ENCODE results near the gene CREG2. TPM values are rescaled to one million over a fixed set of nuclear protein-coding genes. Genes with fewer than 3 reads are reported as not detected.

The CREG2 gene
- total and polyA plus RNA-seq, 8 donors: 0.05 to 0.37 TPM; not detected in 6

- no peaks in the 10 kb centered on the region for H3K27me3 ChIP-seq
- WGBS, 5 donors: 86 to 91% (median 88%) methylated on average over 18 to 20 of the region's 20 CpGs
- intact Hi-C loops (cut with DNase I; ENCODE audit: low total_unique reads): no loop called here
- H3K9me3 ChIP-seq: no peaks in the 10 kb centered on the region
- no peak overlapping the region for H3K4me3 ChIP-seq
- no peak overlapping the region for H3K27ac ChIP-seq
- DNase-seq: no peak
- no peak for TF ChIP-seq CTCF (IDR thresholded peaks at IDR 0.05)
- no peak for TF ChIP-seq POLR2AphosphoS5 (IDR thresholded peaks at IDR 0.05)
- TF ChIP-seq EP300 (IDR thresholded peaks at IDR 0.05): no peak
- no peak for TF ChIP-seq POLR2A (IDR thresholded peaks at IDR 0.05)
- H3K4me1 ChIP-seq: peaks cover 0 to 9% (median 0%) of the 10 kb centered on the region in 4 donors
- no peaks in the 10 kb centered on the region for H3K36me3 ChIP-seq
These were observed 45.3 kb upstream of the CREG2 start for GRCh38 chr2:101432411-101433181.

DNA sequence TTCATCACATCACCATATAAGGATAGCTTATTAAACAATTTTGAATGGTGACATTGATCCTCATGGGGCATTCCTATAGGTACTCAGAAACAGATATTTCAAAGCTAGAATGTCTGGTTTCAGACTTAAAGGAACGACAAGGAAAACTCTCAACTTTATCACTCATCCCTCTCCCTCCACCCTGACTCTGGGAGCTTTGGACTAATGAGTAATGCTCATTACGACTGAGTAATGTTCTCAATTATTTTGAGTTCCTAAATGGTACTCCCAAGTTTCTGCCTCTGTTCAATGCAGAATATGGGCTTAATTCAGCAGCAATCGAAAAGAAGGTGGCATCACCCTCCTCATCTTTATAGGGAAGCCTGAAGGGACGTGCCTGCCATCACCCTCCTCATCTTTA, 44.2 kb upstream of the CREG2 start:
- no peak for DNase-seq
- H3K27ac ChIP-seq: no peak overlapping the region
- no peak for TF ChIP-seq CTCF (IDR thresholded peaks at IDR 0.05)
- TF ChIP-seq POLR2A (IDR thresholded peaks at IDR 0.05): no peak
- no peak for TF ChIP-seq EP300 (IDR thresholded peaks at IDR 0.05)
- no peak for TF ChIP-seq POLR2AphosphoS5 (IDR thresholded peaks at IDR 0.05)
- H3K4me3 ChIP-seq: no peak overlapping the region
- H3K36me3 ChIP-seq: no peaks in the 10 kb centered on the region
- 81 to 93% (median 86%) methylated on average over 4 of the region's 4 CpGs for WGBS, 5 donors
- H3K9me3 ChIP-seq: no peaks in the 10 kb centered on the region
- H3K4me1 ChIP-seq: peaks cover 0 to 9% (median 0%) of the 10 kb centered on the region in 4 donors
- no peaks in the 10 kb centered on the region for H3K27me3 ChIP-seq
- intact Hi-C loops (cut with DNase I; ENCODE audit: low total_unique reads): no loop called here

GRCh38 chr2:101430156-101430555, 42.9 kb upstream of the CREG2 start:
- Histone ChIP-seq H3K4me3 (no peak overlapping the region), H3K9me3 (no peaks in the 10 kb centered on the region), H3K27me3 (no peaks in the 10 kb centered on the region), H3K4me1 (peaks cover 0 to 3% (median 0%) of the 10 kb centered on the region in 4 donors), H3K27ac (no peak overlapping the region), H3K36me3 (no peaks in the 10 kb centered on the region)
- TF ChIP-seq CTCF (IDR thresholded peaks at IDR 0.05) (no peak), POLR2AphosphoS5 (IDR thresholded peaks at IDR 0.05) (no peak), POLR2A (IDR thresholded peaks at IDR 0.05) (no peak), EP300 (IDR thresholded peaks at IDR 0.05) (no peak)
- intact Hi-C loops (cut with DNase I; ENCODE audit: low total_unique reads): no loop called here
- whole genome bisulfite sequencing, 5 donors: 89 to 100% (median 97%) methylated on average over 2 of the region's 2 CpGs
- DNase-seq: no peak

DNA sequence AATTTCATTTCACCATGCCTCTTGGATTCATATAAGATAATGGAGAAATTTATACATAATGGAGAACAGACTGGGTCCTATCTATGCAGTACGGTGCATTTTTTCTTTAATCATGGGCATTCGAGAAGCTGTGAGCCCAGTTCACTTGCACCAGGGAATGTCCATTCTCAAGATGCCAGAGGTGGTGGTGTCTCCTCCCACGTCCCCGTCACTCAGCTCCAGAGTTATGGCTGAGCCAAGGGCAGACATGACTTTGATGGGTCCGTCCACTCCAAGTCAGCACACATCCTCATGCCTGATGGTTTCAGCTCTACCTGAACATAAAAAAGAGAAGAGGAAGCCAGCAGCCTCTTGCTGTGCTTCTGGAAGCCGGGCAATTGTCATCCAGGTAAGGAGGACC, 42.1 kb upstream of the CREG2 start:
- no peak overlapping the region for H3K4me3 ChIP-seq
- H3K27ac ChIP-seq: no peak overlapping the region
- TF ChIP-seq POLR2A (IDR thresholded peaks at IDR 0.05): no peak
- no peak for TF ChIP-seq EP300 (IDR thresholded peaks at IDR 0.05)
- TF ChIP-seq POLR2AphosphoS5 (IDR thresholded peaks at IDR 0.05): no peak
- TF ChIP-seq CTCF (IDR thresholded peaks at IDR 0.05): no peak
- no peaks in the 10 kb centered on the region for H3K36me3 ChIP-seq
- intact Hi-C loops (cut with DNase I; ENCODE audit: low total_unique reads): no loop called here
- no peak for DNase-seq
- no peaks in the 10 kb centered on the region for H3K27me3 ChIP-seq
- WGBS, 5 donors: 90 to 95% (median 93%) methylated on average over 6 of the region's 6 CpGs
- H3K4me1 ChIP-seq: no peaks in the 10 kb centered on the region
- H3K9me3 ChIP-seq: no peaks in the 10 kb centered on the region
